ENCODE measurements around the gene PTBP3.

Gene PTBP3

GRCh38 chr9:112380102-112380824 is 46.8 kb upstream of the PTBP3 start, which contains the start of gene HSDL2:
Gene HSDL2 (plus strand): TSS chr9:112380108. CDS start chr9:112380164, 56 bp downstream.
- ATAC-seq (ENCODE audit: low read depth) = peak; percentile 59
- Histone ChIP-seq H3K27me3 (ENCODE audit: insufficient read depth, poor library complexity, severe bottlenecking) (no peaks in the 10 kb centered on the region), H3K9me3 (ENCODE audit: severe bottlenecking) (no peaks in the 10 kb centered on the region), H3K27ac (ENCODE audit: poor library complexity, severe bottlenecking) (peak within 1 kb of the TSS; percentile 67), H3K36me3 (ENCODE audit: low read depth) (no peaks in the 10 kb centered on the region), H3K4me1 (ENCODE audit: insufficient read depth, poor library complexity, severe bottlenecking) (peaks cover 10% of the 10 kb centered on the region), H3K4me3 (ENCODE audit: severe bottlenecking) (peak within 1 kb of the TSS; percentile 83)
- DNase-seq (ENCODE audit: low spot score) = no peak
- TF ChIP-seq, protein P1, sequence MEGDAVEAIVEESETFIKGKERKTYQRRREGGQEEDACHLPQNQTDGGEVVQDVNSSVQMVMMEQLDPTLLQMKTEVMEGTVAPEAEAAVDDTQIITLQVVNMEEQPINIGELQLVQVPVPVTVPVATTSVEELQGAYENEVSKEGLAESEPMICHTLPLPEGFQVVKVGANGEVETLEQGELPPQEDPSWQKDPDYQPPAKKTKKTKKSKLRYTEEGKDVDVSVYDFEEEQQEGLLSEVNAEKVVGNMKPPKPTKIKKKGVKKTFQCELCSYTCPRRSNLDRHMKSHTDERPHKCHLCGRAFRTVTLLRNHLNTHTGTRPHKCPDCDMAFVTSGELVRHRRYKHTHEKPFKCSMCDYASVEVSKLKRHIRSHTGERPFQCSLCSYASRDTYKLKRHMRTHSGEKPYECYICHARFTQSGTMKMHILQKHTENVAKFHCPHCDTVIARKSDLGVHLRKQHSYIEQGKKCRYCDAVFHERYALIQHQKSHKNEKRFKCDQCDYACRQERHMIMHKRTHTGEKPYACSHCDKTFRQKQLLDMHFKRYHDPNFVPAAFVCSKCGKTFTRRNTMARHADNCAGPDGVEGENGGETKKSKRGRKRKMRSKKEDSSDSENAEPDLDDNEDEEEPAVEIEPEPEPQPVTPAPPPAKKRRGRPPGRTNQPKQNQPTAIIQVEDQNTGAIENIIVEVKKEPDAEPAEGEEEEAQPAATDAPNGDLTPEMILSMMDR (IDR thresholded peaks at IDR 0.05; ENCODE audit: poor library complexity, severe bottlenecking) = no peak

DNA sequence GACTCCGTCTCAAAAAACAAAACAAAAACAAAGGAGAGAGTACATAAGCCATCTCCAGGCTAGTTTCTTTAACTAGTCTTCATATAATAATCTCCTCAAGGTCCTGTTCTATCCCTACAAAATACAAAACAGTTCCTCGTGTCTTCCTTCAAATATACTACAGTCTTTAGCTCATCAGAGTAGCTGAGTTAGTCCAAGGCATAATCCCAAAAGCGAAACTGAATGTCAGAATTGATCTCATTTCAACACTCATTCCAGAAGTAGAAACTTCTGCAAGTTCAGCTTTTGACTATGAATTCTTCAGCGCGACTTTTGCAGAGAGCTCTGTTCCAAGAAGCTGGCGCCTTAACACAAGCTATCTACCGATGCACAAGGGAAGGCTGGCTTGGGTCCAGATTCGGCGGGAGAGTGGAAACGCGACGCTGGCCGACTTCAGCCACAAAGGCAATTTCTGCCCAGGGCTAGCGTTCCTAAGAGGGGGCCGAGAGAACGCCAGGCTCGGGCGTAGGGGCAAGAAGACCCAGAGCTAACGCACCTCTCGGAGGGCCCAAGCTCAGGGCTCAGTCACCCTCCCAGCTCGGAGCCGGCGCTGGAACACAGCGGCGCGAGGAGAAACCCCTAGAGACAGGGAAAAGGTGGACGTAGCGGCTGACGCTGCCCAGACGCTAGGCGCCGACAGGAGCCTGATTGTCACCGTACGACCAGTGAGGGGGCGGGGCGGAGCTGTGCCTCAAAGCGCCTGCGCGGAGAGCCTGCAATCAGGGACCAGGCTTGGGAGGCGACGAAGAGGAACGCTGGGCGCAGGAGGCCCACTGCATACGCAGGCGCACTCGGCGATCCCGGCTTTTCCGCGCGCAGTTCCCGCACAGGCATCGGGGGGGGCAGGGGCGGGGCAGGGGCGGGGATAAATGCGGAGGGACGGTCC is 46.0 kb upstream of the PTBP3 start:
- ATAC-seq (ENCODE audit: low read depth) = peak; percentile 87
- Histone ChIP-seq H3K4me1 (ENCODE audit: insufficient read depth, poor library complexity, severe bottlenecking) (peaks cover 10% of the 10 kb centered on the region), H3K9me3 (ENCODE audit: severe bottlenecking) (no peaks in the 10 kb centered on the region), H3K36me3 (ENCODE audit: low read depth) (no peaks in the 10 kb centered on the region), H3K27me3 (ENCODE audit: insufficient read depth, poor library complexity, severe bottlenecking) (no peaks in the 10 kb centered on the region), H3K27ac (ENCODE audit: poor library complexity, severe bottlenecking) (peak overlapping the region; percentile 67), H3K4me3 (ENCODE audit: severe bottlenecking) (peak overlapping the region; percentile 83)
- TF ChIP-seq, protein P1 (IDR thresholded peaks at IDR 0.05; ENCODE audit: poor library complexity, severe bottlenecking) = no peak
- DNase-seq (ENCODE audit: low spot score) = peak; percentile 98

GRCh38 chr9:112378328-112379176 is 45.1 kb upstream of the PTBP3 start:
- no peaks in the 10 kb centered on the region for H3K9me3 ChIP-seq (ENCODE audit: severe bottlenecking)
- TF ChIP-seq, protein P1 (IDR thresholded peaks at IDR 0.05; ENCODE audit: poor library complexity, severe bottlenecking) = no peak
- peak overlapping the region; percentile 83 for H3K4me3 ChIP-seq (ENCODE audit: severe bottlenecking)
- peak overlapping the region; percentile 67 for H3K27ac ChIP-seq (ENCODE audit: poor library complexity, severe bottlenecking)
- H3K4me1 ChIP-seq (ENCODE audit: insufficient read depth, poor library complexity, severe bottlenecking) = peaks cover 10% of the 10 kb centered on the region
- ATAC-seq (ENCODE audit: low read depth) = peak; percentile 11; the same call in 2 of the 3 replicates
- no peaks in the 10 kb centered on the region for H3K27me3 ChIP-seq (ENCODE audit: insufficient read depth, poor library complexity, severe bottlenecking)
- DNase-seq (ENCODE audit: low spot score) = no peak
- no peaks in the 10 kb centered on the region for H3K36me3 ChIP-seq (ENCODE audit: low read depth)

DNA sequence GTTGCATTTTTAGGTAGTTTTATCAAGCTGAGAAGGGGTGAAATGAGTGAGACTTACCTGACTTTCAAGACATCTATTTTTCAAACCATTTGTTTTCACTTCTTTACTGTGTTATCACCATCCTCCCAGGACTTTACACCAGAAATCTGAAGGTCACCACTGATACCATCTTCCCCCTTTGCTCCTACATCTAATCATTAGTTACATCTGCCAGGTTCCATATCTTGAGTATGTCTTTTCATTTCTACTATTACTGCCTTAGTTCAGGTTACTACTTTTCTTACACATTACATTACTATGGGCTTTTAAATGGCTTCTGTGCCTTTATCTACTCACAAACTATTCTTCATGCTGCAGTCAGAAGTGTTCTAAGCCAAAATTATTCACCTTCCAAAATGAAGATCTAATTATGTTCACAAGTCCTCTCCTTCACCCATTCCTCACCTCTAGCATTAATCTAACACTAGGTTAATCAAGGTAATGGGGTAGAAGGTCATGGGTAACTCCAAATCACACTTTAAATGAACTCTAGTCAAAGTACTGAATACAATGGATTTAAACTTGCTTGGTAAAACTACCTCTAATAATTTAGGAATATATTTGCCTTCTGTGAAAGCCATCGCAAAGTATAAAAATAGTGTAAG is 44.4 kb upstream of the PTBP3 start:
- Histone ChIP-seq H3K9me3 (ENCODE audit: severe bottlenecking) (no peaks in the 10 kb centered on the region), H3K4me1 (ENCODE audit: insufficient read depth, poor library complexity, severe bottlenecking) (peaks cover 10% of the 10 kb centered on the region), H3K27me3 (ENCODE audit: insufficient read depth, poor library complexity, severe bottlenecking) (no peaks in the 10 kb centered on the region), H3K4me3 (ENCODE audit: severe bottlenecking) (no peak overlapping the region), H3K27ac (ENCODE audit: poor library complexity, severe bottlenecking) (no peak overlapping the region), H3K36me3 (ENCODE audit: low read depth) (no peaks in the 10 kb centered on the region)
- TF ChIP-seq, protein P1 (IDR thresholded peaks at IDR 0.05; ENCODE audit: poor library complexity, severe bottlenecking) = no peak
- ATAC-seq (ENCODE audit: low read depth) (no peak), DNase-seq (ENCODE audit: low spot score) (no peak)
